Measurements from ENCODE around the gene CENPQ. TPM values are rescaled to one million over a fixed set of nuclear protein-coding genes. Genes with fewer than 3 reads are reported as not detected.

CENPQ gene
- 3.5 and 7.1 TPM in 2 replicates for total RNA-seq

GRCh38 chr6:49462927-49463611 is at the start of gene CENPQ, which contains the start of gene MMUT:
Gene CENPQ (plus strand): TSS chr6:49463370. CDS start chr6:49470177, 6,807 bp downstream.
Gene MMUT (minus strand): TSS chr6:49463253. CDS start chr6:49459466, 3,787 bp downstream.

GRCh38 chr6:49499623-49500022 is 36.5 kb downstream of the CENPQ start, which contains the start of gene GLYATL3:
Gene GLYATL3 (plus strand): TSS chr6:49499923. CDS start chr6:49511991, 12,068 bp downstream.

Other genes starting within 250 kb of the CENPQ start
- gene MMUT, start 117 bp upstream of the CENPQ start, total RNA-seq: 16.0 and 28.7 TPM in 2 replicates
- gene GLYATL3, start 36.6 kb downstream of the CENPQ start, total RNA-seq: not detected in 2 replicates
- gene C6orf141, start 87.3 kb downstream of the CENPQ start, total RNA-seq: 0.17 and 1.3 TPM in 2 replicates
- gene RHAG, start 173.5 kb downstream of the CENPQ start, total RNA-seq: not detected in 2 replicates

All from smooth muscle cell of trachea (primary cell).